Measurements from ENCODE around the gene PIANP.
"Not testable (repeated sequence)": the region's sequence is repeated elsewhere in the genome, so short reads cannot be mapped to it uniquely, and the experiment has no call there.

Gene PIANP

GRCh38 chr12:6700646-6701051, at the start of gene PIANP:
Gene PIANP (minus strand): TSS chr12:6700815. CDS start chr12:6698061, 2,754 bp downstream.
- peak; percentile 47 for DNase-seq

- DNase-seq: no peak
These were observed 48.1 kb upstream of the PIANP start for GRCh38 chr12:6748761-6749160.

GRCh38 chr12:6747216-6747615, 46.6 kb upstream of the PIANP start:
- DNase-seq: no peak

- DNase-seq: no peak
These were observed 45.3 kb upstream of the PIANP start for GRCh38 chr12:6745741-6746525.

GRCh38 chr12:6743300-6743699, 42.7 kb upstream of the PIANP start:
- not testable (repeated sequence) for DNase-seq

- DNase-seq: no peak
These were observed 42.2 kb upstream of the PIANP start for GRCh38 chr12:6742834-6743233.

GRCh38 chr12:6742080-6742479, 41.5 kb upstream of the PIANP start:
- not testable (repeated sequence) for DNase-seq

GRCh38 chr12:6736754-6737153, 36.1 kb upstream of the PIANP start:
- no peak for DNase-seq

GRCh38 chr12:6735448-6736191, 35.0 kb upstream of the PIANP start:
- DNase-seq: peak; percentile 36

- DNase-seq: no peak
These were observed 34.1 kb upstream of the PIANP start for GRCh38 chr12:6734506-6735387.

GRCh38 chr12:6730169-6730568, 29.6 kb upstream of the PIANP start:
- no peak for DNase-seq

GRCh38 chr12:6729186-6729585, 28.6 kb upstream of the PIANP start:
- no peak for DNase-seq

- DNase-seq: no peak
These were observed 24.7 kb upstream of the PIANP start for GRCh38 chr12:6725350-6725749.

GRCh38 chr12:6724409-6724797, 23.8 kb upstream of the PIANP start:
- peak; percentile 25 for DNase-seq

- DNase-seq: peak; percentile 96
These were observed 23.2 kb upstream of the PIANP start, which contains the start of gene COPS7A for GRCh38 chr12:6723607-6724408. Gene COPS7A (plus strand): TSS chr12:6724046. CDS start chr12:6724657, 611 bp downstream.

GRCh38 chr12:6722863-6723262, 22.2 kb upstream of the PIANP start:
- DNase-seq: no peak

- no peak for DNase-seq
These were observed 16.3 kb upstream of the PIANP start for GRCh38 chr12:6716874-6717437.

- not testable (repeated sequence) for DNase-seq
These were observed 15.6 kb upstream of the PIANP start for GRCh38 chr12:6716031-6716873.

- DNase-seq: no peak
These were observed 8.4 kb upstream of the PIANP start for GRCh38 chr12:6708960-6709394.

- not testable (repeated sequence) for DNase-seq
These were observed 7.7 kb upstream of the PIANP start for GRCh38 chr12:6708351-6708750.

- DNase-seq: no peak
These were observed 3.0 kb upstream of the PIANP start for GRCh38 chr12:6703631-6704030.

Data from stimulated activated CD4-positive, alpha-beta T cell treated with anti-CD3 and anti-CD28 coated beads, Interleukin-4, amount 100 ng/mL, for 24 hours (primary cell).